ENCODE measurements around the gene OSM.

The OSM gene

DNA sequence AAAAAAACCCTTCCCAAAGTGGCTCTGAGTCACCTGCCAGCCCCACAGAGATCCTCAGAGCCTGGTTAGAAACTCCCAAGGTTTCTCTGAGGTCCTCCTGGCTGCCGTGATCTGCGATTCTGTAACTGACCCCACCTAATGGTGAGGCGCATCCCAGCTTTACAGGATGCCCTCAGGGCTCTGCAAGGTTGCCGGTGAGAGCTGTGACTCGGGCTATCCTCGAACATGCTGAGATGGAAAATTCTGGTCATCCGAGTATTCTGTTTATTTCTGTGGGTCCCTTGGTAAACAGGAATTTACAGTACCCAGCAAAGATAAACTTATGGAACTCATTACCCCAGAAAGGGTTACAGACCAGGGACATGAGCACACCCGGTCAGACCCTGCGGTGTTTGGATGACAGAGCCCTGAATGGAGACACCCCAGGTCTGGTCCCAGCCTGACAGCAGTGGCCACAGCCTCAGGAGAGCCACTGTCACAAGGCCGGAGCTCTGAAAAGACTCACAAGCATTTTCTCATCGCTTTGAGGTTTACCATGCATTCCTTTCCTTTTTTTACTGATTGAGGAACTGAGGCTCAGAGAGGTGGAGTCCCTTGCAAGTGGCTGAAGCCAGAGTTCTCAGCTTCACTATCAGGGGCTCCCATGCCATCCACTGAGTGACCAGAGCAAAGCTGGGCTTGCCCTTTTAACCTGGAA is 42.3 kb downstream of the OSM start:
- H3K4me3 ChIP-seq, result no peak overlapping the region
- DNase-seq (ENCODE audit: low spot score), result no peak
- TF ChIP-seq, protein P1, sequence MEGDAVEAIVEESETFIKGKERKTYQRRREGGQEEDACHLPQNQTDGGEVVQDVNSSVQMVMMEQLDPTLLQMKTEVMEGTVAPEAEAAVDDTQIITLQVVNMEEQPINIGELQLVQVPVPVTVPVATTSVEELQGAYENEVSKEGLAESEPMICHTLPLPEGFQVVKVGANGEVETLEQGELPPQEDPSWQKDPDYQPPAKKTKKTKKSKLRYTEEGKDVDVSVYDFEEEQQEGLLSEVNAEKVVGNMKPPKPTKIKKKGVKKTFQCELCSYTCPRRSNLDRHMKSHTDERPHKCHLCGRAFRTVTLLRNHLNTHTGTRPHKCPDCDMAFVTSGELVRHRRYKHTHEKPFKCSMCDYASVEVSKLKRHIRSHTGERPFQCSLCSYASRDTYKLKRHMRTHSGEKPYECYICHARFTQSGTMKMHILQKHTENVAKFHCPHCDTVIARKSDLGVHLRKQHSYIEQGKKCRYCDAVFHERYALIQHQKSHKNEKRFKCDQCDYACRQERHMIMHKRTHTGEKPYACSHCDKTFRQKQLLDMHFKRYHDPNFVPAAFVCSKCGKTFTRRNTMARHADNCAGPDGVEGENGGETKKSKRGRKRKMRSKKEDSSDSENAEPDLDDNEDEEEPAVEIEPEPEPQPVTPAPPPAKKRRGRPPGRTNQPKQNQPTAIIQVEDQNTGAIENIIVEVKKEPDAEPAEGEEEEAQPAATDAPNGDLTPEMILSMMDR (IDR thresholded peaks at IDR 0.05), result no peak
- no peak overlapping the region for H3K27ac ChIP-seq

DNA sequence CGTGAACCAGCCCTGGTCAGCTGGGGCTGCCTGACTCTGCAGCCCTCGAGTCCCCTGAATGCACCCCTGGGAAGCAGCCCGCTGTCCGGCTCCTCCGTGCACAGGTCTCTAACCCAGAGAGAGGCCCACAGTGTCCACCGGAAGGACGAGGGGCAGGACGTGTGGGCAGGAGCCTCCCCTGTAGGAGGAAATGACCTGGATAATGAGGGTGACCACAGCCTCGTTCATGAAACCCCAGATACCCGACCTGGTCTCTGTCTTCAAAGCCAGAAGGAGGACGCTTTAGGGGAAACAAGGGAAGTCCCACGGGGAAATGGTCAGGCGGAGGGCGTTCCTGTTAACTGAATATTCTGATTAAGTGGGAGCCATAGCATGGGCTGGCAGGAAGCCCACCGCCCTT is 43.3 kb downstream of the OSM start:
- TF ChIP-seq, protein P1 (IDR thresholded peaks at IDR 0.05), result no peak
- H3K27ac ChIP-seq, result no peak overlapping the region
- H3K4me3 ChIP-seq, result no peak overlapping the region
- DNase-seq (ENCODE audit: low spot score), result no peak

DNA sequence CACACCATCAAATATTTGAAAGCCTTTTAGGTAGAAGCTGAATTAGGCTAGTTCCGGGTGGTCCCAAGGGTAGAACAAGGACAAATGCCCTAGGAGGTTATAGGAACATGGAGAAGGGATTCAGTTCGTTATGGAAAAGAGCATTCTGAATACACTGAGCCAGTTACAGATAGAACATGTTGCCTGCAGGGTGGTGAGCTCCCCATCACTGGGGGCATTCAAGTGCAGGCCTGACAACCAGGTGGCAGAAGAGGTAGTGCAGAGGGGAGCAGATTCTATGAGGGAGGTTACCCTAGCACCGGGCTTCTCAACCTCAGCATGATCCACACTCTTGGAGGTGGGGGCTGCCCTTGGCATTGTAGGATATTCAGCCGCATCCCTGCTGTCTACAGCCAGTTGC is 44.3 kb downstream of the OSM start:
- H3K4me3 ChIP-seq, result no peak overlapping the region
- TF ChIP-seq, protein P1 (IDR thresholded peaks at IDR 0.05), result no peak
- DNase-seq (ENCODE audit: low spot score), result no peak
- no peak overlapping the region for H3K27ac ChIP-seq

DNA sequence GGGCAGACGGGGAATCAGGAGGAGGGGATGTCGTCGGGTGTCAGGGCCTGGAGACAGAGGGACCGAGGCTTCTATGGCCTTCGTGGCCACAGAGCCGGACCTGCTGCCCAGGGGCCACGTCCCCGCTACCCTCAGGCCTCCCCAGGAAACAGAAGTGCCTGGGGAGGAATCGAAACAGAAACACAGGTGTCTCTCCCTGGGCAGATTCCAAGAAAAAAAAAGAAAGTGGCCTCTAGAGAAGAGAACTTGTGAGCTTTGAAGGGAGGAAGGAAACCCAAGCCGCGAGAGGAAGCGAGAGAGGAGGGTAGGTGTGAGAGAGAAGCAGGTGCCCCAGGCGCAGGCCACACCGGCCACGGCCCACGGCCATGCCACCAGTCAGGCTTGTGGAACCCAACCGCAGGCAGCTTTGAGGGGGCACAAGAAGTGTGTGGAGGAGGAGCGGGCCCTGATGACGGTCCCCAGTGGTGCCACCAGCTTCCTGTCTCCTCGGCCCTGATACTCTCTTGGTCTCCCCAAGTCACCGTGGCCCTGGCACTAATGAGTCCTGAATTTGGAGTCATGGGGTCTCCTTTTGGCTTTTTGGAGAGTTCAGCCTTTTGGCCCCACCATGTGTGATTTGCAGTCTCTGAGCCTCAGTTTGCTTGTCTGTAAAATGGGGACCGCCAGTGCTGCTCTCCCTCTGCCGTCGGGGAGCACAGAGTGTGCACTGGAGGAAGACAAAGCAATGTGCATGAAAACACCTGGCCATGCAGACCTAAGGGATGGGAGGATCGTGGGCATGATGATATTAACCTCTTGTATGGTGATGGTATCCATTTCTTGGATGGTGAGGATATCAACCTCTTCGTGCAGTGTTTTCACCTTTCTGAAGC is 45.3 kb downstream of the OSM start:
- TF ChIP-seq, protein P1 (IDR thresholded peaks at IDR 0.05), result no peak
- Histone ChIP-seq H3K4me3 (no peak overlapping the region), H3K27ac (no peak overlapping the region)
- no peak for DNase-seq (ENCODE audit: low spot score)

DNA sequence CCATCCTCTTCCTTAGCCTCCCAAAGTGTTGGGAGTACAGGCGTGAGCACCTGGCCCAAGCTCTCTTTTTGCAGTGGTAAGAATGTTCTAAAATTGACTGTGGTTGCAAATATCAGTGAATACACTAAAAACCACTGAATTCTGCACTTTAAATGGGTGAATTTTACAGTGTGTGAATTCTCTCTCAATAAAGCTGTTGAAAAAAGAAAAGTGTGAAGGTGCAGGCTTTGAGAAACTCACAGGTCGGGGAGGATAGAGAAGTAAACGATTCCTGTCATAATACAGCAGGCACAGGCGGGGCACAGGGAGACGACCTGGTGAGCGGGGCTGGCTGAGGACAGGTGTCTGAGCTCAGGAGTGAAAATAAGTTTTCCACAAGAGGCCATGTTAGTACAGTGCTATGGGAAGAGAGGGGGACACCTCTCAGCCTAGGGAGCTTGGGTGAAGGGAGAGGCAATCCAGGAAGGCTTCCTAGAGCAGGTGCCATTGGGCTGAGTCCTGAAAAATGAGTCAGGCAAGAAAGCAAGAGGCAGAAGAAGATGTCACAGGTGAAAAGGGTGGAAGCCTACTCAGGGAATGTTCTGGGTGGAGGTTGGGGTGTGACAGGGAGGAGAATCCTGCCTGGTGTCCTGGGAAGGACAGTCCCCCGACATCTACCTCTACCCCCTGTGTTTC is 46.2 kb downstream of the OSM start:
- Histone ChIP-seq H3K27ac (no peak overlapping the region), H3K4me3 (no peak overlapping the region)
- TF ChIP-seq, protein P1 (IDR thresholded peaks at IDR 0.05), result no peak
- DNase-seq (ENCODE audit: low spot score), result no peak

DNA sequence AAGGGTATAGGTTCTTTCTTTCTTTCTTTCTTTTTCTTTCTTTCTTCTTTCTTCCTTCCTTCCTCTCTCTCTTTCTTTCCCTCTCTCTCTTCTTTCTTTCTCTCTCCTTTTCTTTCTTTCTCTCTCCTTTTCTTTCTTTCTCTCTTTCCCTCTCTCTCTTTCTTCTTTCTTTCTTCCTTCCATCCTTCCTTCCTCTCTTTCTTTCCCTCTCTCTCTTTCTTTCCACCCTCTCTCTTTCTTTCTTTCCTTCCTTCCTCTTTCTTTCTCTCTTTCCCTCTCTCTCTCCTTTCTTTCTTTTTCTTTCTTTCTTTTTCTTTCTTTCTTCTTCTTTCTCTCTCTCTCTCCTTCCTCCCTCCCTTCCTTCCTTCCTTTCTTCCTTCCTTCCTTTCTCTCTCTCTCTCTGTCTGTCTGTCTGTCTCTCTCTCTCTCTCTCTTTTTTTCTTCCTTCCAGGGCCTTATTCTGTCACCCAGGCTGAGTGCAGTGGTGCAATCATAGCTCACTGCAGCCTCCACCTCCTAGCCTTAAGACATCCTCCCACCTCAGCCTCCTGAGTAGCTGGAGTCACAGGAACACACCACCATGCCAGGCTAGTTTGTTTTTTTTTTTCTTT is 46.9 kb downstream of the OSM start:
- H3K4me3 ChIP-seq, result no peak overlapping the region
- no peak overlapping the region for H3K27ac ChIP-seq
- no peak for DNase-seq (ENCODE audit: low spot score)
- TF ChIP-seq, protein P1 (IDR thresholded peaks at IDR 0.05), result no peak

Measured in coronary artery (tissue), 2 donors.